Neural cell (in vitro differentiated cells): ENCODE data around the gene GRIA1.

ENCODE experiments used
- EP300 ChIP-seq: fragments of 450-650 bp; conservative IDR thresholded peaks from 2 replicates; pipeline ENCODE4 v1.6.1; 2014; ENCODE audit warnings: antibody characterized with exemption, mild to moderate bottlenecking, moderate library complexity; ENCODE audit not compliant: poor library complexity, severe bottlenecking
- EZH2 ChIP-seq: fragments of 200-600, 300-800 bp; shearing (Covaris generic), sonication (generic); IDR thresholded peaks from 2 replicates; pipeline ENCODE4 v1.6.1; 2014; ENCODE audit warnings: antibody characterized with exemption, low read length, borderline replicate concordance, mild to moderate bottlenecking; ENCODE audit not compliant: insufficient read depth, poor library complexity, severe bottlenecking
- MXI1 ChIP-seq: fragments of 450-650 bp; conservative IDR thresholded peaks from 2 replicates; pipeline ENCODE4 v1.6.1; 2014; ENCODE audit warnings: antibody characterized with exemption, mild to moderate bottlenecking; ENCODE audit not compliant: poor library complexity, severe bottlenecking
- POLR2AphosphoS5 ChIP-seq: IDR thresholded peaks from 2 replicates; pipeline ENCODE4 v1.6.1; 2012
- TAF1 ChIP-seq: IDR thresholded peaks from 2 replicates; pipeline ENCODE4 v1.6.1; 2012; ENCODE audit warnings: low read depth
- TF ChIP-seq, protein P1 (sequence below): fragments of 450-650 bp; IDR thresholded peaks from 2 replicates; pipeline ENCODE4 v1.5.1; 2014; ENCODE audit warnings: antibody characterized with exemption, mild to moderate bottlenecking, moderate library complexity; ENCODE audit not compliant: poor library complexity, severe bottlenecking

DNA sequence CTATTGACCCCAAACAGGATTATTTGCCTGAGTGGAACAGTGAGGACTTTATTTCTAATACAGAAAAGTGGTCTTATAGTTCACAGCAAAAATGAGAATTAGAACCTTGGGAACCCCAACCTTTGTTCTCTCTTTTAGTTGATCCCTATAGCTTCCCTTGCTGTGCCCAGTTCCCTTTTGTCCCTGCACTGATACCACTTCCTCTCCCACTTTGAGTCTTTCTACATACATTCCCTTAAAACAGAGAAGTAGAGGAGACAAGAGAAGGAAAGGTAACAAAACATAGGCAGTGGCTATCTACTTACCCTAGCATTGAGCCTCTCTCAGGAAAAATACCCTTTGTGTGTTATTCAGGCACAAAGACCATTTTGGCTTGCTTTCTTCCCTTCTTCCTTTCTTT is 301.8 kb downstream of the GRIA1 start:
- no peak for TF ChIP-seq POLR2AphosphoS5
- TF ChIP-seq, protein P1, sequence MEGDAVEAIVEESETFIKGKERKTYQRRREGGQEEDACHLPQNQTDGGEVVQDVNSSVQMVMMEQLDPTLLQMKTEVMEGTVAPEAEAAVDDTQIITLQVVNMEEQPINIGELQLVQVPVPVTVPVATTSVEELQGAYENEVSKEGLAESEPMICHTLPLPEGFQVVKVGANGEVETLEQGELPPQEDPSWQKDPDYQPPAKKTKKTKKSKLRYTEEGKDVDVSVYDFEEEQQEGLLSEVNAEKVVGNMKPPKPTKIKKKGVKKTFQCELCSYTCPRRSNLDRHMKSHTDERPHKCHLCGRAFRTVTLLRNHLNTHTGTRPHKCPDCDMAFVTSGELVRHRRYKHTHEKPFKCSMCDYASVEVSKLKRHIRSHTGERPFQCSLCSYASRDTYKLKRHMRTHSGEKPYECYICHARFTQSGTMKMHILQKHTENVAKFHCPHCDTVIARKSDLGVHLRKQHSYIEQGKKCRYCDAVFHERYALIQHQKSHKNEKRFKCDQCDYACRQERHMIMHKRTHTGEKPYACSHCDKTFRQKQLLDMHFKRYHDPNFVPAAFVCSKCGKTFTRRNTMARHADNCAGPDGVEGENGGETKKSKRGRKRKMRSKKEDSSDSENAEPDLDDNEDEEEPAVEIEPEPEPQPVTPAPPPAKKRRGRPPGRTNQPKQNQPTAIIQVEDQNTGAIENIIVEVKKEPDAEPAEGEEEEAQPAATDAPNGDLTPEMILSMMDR, result no peak
- no peak for TF ChIP-seq EZH2
- no peak for TF ChIP-seq EP300
- no peak for TF ChIP-seq TAF1
- TF ChIP-seq MXI1, result no peak
